ENCODE measurements around the gene RSU1. TPM values are rescaled to one million over a fixed set of nuclear protein-coding genes. Genes with fewer than 3 reads are reported as not detected.
"Not testable (repeated sequence)": the region's sequence is repeated elsewhere in the genome, so short reads cannot be mapped to it uniquely, and the experiment has no call there.

Gene RSU1
- polyA plus RNA-seq, 2 of the 4 experiments (the other 2 are of a cell fraction) = 99.3 to 114 TPM

DNA sequence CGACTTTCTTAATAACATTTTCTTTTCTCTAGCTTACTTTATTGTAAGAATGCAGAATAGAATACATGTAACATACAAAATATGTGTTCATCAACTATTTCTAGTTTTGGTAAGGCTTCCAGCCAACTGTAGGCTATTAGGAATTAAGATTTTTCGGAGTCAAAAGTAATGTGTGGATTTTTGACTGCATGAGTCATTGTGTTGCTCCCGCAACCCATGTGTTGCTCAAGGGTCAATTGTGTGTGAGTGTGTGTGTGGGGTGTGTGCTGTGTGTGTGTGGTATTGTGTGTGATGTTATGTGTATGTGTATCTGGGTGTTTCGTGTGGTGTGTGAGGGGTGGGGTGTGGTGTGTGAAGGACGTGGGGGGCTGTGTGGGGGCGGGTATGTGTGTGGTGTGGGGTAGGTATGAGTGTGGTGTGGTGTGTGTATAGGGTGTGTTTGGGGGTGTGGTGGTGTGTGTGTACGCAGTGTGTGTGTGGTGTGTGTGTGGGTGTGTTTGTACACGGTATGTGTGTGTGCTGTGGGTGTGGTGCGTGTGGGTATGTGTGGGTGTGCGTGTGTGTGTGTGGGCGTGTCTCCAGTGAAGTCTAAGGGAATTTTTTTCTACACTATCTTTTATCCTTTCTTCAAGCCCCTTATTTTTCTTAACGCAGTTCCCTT lies 60.5 kb downstream of the RSU1 start:
- DNase-seq (ENCODE audit: low read depth in 1 of 2, low spot score in 1 of 2) = no peak
- 91% methylated on average over 11 of the region's 12 CpGs for WGBS (ENCODE audit: missing lambda C conversion rate)
- CTCF ChIA-PET = interaction anchor here (0.9 kb wide), 1 partner anchor 854 kb away, joined by 4 read pairs; no protein-coding TSS in a partner anchor
- H3K27ac ChIP-seq = no peak overlapping the region
- no peak for FAIRE-seq
- no peak for ATAC-seq
- POLR2A ChIA-PET = no interaction called here
- H3K4me2 ChIP-seq = no peak overlapping the region
- no peaks in the 10 kb centered on the region for H3K4me1 ChIP-seq
- H3K4me3 ChIP-seq = no peak overlapping the region
- H3K9me3 ChIP-seq = no peaks in the 10 kb centered on the region
- TF ChIP-seq, protein P1, sequence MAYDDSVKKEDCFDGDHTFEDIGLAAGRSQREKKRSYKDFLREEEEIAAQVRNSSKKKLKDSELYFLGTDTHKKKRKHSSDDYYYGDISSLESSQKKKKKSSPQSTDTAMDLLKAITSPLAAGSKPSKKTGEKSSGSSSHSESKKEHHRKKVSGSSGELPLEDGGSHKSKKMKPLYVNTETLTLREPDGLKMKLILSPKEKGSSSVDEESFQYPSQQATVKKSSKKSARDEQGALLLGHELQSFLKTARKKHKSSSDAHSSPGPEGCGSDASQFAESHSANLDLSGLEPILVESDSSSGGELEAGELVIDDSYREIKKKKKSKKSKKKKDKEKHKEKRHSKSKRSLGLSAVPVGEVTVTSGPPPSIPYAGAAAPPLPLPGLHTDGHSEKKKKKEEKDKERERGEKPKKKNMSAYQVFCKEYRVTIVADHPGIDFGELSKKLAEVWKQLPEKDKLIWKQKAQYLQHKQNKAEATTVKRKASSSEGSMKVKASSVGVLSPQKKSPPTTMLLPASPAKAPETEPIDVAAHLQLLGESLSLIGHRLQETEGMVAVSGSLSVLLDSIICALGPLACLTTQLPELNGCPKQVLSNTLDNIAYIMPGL (CRISPR knock-in tag; IDR thresholded peaks at IDR 0.05; ENCODE audit: borderline replicate concordance) = no peak
- TF ChIP-seq REST (IDR thresholded peaks at IDR 0.05) = no peak
- no peak for TF ChIP-seq HEYL (CRISPR knock-in tag; IDR thresholded peaks at IDR 0.05)

GRCh38 chr10:16754765-16755164 lies 62.5 kb downstream of the RSU1 start:
- 90% methylated on average over 6 of the region's 6 CpGs for WGBS (ENCODE audit: missing lambda C conversion rate)
- Histone ChIP-seq H3K4me1 (no peaks in the 10 kb centered on the region), H3K4me3 (no peak overlapping the region), H3K9me3 (no peaks in the 10 kb centered on the region), H3K4me2 (no peak overlapping the region), H3K27ac (no peak overlapping the region)
- CTCF ChIA-PET = interaction anchor here (0.6 kb wide), 1 partner anchor 1198 kb away, joined by 3 read pairs; no protein-coding TSS in a partner anchor
- no peak for FAIRE-seq
- no peak for DNase-seq (ENCODE audit: low read depth in 1 of 2, low spot score in 1 of 2)
- ATAC-seq = no peak
- POLR2A ChIA-PET = no interaction called here
- TF ChIP-seq, protein P2, sequence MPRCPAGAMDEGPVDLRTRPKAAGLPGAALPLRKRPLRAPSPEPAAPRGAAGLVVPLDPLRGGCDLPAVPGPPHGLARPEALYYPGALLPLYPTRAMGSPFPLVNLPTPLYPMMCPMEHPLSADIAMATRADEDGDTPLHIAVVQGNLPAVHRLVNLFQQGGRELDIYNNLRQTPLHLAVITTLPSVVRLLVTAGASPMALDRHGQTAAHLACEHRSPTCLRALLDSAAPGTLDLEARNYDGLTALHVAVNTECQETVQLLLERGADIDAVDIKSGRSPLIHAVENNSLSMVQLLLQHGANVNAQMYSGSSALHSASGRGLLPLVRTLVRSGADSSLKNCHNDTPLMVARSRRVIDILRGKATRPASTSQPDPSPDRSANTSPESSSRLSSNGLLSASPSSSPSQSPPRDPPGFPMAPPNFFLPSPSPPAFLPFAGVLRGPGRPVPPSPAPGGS (IDR thresholded peaks at IDR 0.05) = no peak
- TF ChIP-seq POLR2A (IDR thresholded peaks at IDR 0.05; ENCODE audit: low read length) = no peak

DNA sequence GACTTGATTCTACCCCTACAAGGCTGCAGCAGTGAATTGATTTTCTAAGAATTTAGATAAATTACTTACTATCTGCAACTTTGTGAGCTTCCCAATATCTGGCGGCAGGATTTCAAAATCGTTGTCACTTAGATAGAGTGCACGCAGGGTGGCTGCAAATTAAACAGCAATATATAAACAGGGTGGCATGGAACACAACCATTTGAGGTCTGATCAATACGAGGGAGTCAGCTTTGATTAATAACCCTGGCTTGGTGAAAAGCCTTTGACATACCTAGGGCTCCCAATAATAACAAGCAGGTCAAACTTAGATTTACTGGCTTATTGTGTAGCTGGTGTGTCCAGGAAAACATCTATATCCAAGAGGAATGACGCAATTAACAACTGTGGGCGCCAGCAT lies 64.4 kb downstream of the RSU1 start:
- POLR2A ChIA-PET; FAIRE-seq; H3K9me3 ChIP-seq; H3K4me1 ChIP-seq; ATAC-seq; H3K4me2 ChIP-seq; CTCF ChIA-PET; DNase-seq (ENCODE audit: low read depth in 1 of 2, low spot score in 1 of 2); H3K27ac ChIP-seq; H3K4me3 ChIP-seq: not testable (repeated sequence)
- 91% methylated on average over 6 of the region's 6 CpGs for WGBS (ENCODE audit: missing lambda C conversion rate)

DNA sequence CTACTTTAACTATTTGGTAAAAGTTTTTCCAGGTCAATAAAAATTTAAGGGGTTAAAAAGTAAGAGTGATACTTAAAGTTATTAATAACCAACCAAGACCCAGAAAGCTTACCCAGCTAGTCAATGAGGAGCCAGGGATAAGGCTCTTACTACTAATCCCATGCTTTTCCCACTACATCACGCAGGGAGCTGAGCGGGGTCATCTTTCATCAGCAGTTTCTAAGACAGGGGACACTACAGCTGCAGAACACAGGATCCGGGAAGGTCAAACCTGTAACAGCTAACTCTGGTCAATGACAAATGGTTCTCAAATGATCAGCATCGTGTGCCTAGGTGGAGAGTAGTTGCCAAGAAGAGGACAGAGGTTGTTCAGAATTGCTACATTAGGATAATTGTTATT lies 65.1 kb downstream of the RSU1 start:
- ChIA-PET CTCF (interaction anchor here (0.6 kb wide), 1 partner anchor 420 kb away, joined by 3 read pairs; no protein-coding TSS in a partner anchor), POLR2A (no interaction called here)
- no peak overlapping the region for H3K4me3 ChIP-seq
- WGBS (ENCODE audit: missing lambda C conversion rate) = 87% methylated on average over 4 of the region's 4 CpGs
- H3K4me2 ChIP-seq = no peak overlapping the region
- H3K4me1 ChIP-seq = no peaks in the 10 kb centered on the region
- FAIRE-seq = no peak
- no peak for DNase-seq (ENCODE audit: low read depth in 1 of 2, low spot score in 1 of 2)
- no peak for ATAC-seq
- no peaks in the 10 kb centered on the region for H3K9me3 ChIP-seq
- H3K27ac ChIP-seq = no peak overlapping the region
- TF ChIP-seq BHLHE40 (IDR thresholded peaks at IDR 0.05; ENCODE audit: low read depth, low read length) (no peak), SREBF2 (IDR thresholded peaks at IDR 0.05) (no peak), HOXB13 (CRISPR knock-in tag; IDR thresholded peaks at IDR 0.05; ENCODE audit: low read depth) (no peak), RAD21 (conservative IDR thresholded peaks at IDR 0.05 in 1 of 2, IDR thresholded peaks at IDR 0.05 in 1 of 2) (no peak), CBX8 (IDR thresholded peaks at IDR 0.05) (no peak), REST (IDR thresholded peaks at IDR 0.05) (no peak), HOXA7 (CRISPR knock-in tag; IDR thresholded peaks at IDR 0.05) (no peak), POLR2A (IDR thresholded peaks at IDR 0.05; ENCODE audit: low read length) (no peak), GATA3 (IDR thresholded peaks at IDR 0.05; ENCODE audit: borderline replicate concordance) (no peak), CTCF (IDR thresholded peaks at IDR 0.05) (no peak), MYC (IDR thresholded peaks at IDR 0.05; ENCODE audit: borderline replicate concordance, low read length) (no peak)
- TF ChIP-seq, protein P3, sequence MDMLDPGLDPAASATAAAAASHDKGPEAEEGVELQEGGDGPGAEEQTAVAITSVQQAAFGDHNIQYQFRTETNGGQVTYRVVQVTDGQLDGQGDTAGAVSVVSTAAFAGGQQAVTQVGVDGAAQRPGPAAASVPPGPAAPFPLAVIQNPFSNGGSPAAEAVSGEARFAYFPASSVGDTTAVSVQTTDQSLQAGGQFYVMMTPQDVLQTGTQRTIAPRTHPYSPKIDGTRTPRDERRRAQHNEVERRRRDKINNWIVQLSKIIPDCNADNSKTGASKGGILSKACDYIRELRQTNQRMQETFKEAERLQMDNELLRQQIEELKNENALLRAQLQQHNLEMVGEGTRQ (IDR thresholded peaks at IDR 0.05) = no peak

All from A549 (cell line).